Measurements from ENCODE around the gene C2orf92.
"Not testable (repeated sequence)": the region's sequence is repeated elsewhere in the genome, so short reads cannot be mapped to it uniquely, and the experiment has no call there.

The C2orf92 gene

DNA sequence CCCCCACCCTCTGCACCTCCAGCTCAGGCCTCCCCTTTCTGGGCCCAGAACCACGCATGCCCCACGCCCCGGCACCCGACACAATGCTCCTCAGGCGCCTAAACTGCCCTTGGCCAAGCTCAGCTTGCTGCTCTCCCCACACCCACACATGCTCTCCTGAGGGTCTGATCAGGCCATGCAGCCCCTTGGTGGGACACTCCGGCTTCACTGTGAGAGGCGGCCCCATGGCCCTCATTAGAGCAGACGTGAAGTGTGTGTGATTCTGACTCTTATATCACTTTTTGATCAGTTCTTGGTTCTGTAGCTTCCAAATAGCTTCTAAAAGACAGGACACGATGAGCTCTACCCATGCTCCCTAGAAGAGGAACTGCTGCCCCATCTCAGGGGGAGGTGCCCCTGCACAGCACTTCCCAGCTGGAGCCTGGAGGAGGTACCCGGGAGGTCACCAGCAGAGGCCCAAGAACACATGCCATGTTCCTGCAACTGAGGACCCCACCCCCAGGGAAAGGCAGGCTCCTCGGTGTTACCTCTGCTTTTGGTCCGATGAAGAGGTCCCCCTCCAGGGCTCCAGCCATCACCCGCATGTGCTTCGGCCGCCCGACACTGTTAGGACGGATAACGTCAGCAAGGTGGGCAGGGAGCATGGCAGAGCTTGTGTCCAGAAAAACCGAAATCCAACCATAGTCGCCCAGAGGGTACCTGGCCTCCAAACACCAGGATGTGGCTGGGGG, 9.3 kb upstream of the C2orf92 start:
- DNase-seq = no peak

DNA sequence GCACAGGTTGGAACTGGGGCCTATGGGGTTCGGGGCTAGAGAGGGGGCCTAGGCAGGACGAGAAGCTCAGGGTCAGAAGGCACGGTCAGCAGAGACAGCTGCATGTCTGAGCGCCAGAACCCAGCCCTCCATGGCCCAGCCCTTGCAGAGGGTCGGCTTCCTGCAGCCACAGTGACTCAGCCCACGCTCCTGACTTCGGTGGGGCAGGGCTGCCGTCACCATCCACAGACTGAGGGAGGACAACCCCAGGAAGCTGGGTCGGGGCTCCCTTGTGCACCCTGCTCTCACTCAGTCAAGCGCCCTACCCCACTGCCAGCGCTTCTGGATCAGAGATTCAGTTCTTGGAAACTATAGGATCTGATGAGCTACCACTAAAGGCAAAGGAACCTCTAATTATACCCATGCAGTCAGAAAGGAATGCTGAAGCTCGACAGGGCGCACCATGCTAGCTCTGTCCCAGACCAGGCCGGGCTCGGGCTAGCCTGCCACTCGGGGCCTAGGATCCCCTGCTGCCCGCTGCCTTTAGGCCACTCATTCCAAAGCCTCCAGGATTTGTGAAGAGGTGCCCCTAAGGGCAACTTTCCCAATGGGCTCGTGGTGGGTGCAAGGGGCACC, 8.6 kb upstream of the C2orf92 start:
- no peak for DNase-seq

DNA sequence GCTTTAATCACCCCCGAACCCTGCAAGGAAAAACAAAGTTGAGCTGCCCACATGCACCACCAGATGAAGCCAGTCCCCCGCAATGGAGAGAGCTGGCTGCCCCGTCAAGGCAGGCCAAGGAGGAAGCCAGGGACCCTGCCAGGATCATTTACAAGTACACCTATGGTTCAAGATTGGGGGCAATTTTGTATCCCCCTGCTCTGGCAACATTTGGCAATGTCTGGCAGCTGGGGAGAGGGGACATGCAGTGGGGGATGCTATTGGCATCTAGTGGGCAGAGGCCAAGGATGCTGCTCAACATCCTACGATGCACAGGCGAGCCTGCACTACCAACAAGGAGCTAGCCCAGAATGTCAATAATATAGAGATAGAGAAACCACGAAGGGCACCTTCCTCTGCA, 7.6 kb upstream of the C2orf92 start:
- DNase-seq = no peak

DNA sequence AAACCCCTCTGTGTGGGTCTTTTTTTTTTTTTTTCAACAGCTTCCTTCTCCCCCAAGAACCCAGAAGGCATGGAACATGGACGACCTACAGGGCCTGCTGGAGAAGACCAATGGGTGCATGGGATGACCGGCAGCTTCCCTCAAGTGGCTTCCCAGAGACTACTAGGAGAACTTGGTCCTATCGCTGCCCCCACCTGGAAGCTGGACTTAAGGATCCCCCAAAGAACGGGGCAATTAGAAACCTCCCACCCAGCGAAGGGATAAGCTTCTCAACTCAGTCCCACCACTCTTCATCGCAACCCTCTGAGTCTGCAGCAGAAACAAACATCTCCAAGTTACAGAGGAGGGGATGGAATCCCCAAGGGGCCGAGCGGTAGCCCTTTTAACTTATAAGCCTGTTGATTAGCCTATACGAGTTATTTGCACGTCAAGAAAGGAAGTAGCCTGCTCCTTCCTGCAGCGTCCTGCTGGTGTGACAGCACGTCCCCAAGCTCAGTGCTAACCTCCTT, 7.1 kb upstream of the C2orf92 start:
- no peak for DNase-seq

DNA sequence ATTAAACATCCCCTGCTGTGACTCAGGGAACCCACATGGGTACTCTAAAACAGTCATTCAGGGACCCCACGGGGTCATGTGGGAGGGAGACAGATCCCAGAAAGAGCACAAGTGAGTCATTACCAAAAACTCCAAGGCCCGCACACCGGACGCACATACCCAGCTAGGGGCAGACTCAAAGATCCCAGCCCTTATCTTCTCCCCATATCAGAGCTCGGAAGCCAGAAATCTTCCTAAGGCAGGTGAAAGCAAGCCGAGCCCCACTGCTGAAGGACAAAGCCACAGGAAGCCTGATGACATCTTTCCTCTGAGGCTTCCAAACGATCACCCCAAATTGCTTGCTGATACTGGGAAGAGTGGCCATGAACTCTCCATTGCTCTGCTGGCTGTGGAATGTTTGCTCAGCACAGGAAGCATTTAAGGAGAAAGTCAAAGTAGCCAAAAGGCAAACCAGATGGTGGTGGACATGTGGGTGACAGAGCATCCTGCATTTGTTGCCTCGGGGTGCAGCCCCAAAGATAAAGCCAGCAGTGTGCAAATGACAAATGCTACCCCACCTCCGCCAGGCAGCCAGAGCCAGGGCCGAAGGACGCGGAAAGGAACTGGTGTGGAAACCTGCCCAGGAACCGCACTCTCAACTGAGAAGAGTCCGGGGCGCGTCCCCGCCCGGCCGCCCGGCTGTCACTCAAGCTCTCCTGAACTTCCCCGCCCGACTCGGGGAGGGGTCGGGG, 6.5 kb upstream of the C2orf92 start:
- peak; percentile 78 for DNase-seq

DNA sequence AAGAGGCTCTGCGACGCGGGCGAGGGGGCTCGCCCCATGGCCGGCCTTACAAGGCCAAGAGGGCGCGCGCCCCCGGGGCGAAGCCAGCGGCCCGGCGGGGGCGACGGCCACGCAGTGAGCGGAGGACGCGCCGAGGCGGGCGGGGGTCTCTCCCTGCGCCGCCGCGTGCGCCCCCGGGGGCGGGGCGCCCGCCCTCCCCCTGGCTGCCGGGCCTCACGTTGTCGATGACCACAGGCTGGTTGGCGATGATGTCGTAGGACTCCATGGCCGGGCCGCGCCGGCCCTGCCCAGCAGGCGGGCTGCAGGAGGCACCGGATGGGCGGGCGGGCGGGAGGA, 5.9 kb upstream of the C2orf92 start:
- no peak for DNase-seq

DNA sequence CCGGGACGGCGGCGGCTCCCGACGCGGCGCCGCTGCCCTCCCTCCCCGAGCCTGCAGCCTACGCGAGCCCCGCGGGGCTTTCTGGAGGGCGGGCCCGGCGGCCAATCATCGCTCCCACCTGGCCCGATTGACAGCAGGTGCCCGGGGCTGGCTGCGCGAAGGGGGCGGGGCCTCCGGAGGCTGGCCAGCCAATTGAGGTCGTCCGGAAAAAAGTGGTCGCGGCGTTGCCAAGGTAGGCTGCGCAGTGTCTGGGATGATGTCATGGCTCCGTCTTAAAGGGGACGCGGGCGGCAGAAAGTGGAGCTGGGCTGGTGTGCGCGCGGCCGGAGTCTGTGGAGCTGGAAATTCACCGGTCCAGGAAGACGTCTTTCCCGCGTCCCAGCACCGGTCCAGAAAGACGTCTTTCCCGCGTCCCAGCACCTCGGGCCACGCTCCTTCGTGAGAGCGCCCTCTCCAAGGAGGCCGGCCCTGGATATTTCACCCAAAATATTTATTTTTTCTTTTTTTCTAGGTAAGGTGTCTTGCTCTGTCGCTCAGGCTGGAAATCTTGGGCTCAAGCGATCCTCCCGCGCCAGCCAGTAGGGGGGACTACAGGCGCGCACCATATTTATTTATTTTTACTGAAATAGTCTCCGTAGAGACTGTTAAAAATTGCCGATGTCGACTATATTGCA, 5.4 kb upstream of the C2orf92 start, which contains the start of gene ACTR1B:
ACTR1B (minus strand) TSS at position 83 of the 674 bp plus-strand sequence. CDS start 154 bp downstream, outside the sequence.
- peak; percentile 93 for DNase-seq

DNA sequence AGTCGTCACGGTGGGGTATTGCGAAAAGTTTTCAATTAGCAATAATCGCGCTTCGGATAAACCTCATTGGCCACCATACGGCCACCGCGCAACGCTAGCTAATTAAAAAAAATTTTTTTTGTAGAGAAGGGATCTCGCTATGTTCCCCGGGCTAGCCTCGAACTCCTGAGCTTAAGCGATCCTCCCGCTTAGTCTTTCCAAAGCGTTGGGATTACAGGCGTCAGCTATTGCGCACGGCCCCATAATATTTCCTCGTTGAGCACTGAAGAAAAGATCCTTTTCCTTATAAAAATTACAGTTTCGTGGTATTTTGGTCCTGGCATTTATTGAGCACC, 4.9 kb upstream of the C2orf92 start:
- no peak for DNase-seq

DNA sequence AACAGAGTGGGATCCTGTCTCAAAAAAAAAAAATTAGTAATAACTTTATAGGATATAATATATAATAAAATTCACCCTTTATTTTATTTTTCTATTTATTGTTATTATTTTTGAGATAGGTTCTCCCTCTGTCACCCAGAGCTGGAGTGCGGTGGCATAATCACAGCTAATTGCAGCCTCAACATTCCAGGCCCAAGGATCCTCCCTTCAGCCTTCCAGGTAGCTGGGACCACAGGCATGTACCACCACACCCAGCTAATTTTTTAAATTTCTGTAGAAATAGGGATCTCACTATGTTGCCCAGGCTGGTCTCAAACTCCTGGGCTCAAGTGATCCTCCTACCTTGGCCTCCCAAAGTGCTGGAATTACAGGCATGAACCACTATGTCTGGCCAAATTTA, 958 bp downstream of the C2orf92 start:
- no peak for DNase-seq

DNA sequence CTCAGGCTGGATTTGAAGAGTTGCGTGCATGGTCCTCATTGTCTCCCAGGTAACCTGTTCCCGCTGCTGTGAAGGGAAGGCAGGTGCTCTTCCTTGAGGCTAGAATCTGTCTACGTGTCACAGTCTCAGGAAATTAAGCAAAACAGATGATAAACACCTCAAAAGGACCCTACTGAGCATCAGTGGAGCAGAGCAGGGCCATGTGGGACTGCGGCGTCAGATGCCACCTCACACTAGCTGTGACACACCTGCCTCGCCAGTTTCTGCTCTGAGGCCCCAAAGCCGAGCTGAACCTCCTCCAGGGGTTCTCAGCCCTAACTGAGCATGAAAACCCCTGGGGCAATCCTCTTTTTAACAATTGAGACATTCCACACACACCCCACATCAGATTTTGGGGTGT, 2.0 kb downstream of the C2orf92 start:
- DNase-seq = no peak

DNA sequence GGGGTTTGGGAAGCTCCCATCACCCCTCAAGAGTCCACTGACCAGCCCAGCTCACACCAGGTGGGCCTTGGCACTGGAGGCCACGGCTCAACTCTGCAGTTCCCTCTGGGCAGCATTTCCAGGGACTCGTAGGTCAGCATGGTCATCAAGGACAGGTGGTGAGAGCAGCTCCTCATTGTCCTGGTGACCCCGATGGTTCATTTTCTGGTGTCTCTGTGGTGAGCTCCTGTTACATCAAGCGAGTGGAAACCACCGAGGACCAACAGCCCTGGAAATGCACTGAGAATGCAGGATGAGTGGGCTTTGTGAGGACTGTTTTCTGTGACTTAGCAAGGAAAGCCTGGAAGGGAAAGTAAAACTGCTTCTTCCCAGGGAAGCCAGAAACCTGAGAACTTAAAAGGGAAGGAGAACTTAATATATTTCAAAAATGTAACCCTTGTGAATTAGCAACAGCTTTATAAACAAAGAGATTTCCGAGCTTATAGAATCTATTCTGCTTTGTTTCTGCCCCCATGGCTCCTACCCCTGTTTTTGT, 3.2 kb downstream of the C2orf92 start:
- DNase-seq = not testable (repeated sequence)

DNA sequence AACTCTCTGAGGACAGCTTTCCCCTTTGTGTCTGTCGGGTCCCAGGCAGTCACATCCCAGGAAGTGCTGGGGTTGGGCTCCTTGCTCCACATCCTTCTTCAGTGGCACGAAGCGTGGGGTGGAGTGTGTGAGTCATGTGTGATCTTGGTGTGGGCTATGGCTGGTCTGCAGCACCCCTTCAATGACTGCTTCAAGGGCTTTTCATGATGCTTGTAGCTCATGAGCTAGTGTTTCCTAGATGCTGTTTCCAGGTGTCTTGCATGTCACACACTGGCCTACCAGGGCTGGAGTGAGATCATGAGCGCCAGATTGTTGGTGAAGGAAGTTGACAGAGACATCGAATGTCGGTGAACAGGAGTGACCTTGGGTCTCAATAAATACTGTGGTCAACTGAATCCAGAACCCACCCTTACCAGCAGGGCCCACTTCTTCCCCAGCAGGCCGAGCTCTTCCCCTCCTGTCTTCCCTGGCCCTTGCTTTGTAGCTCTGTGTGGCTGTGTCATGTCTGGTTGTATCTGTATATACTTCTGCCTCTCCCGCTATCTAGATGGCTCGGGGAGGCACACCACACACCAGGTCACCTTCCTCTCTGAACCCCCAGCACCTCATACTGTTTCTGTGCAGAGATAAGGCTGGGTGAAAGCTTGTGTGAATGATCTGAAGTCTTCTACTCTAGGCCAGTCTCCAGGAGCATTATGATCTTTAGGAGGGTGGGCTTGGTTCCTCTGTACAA, 3.8 kb downstream of the C2orf92 start:
- no peak for DNase-seq

DNA sequence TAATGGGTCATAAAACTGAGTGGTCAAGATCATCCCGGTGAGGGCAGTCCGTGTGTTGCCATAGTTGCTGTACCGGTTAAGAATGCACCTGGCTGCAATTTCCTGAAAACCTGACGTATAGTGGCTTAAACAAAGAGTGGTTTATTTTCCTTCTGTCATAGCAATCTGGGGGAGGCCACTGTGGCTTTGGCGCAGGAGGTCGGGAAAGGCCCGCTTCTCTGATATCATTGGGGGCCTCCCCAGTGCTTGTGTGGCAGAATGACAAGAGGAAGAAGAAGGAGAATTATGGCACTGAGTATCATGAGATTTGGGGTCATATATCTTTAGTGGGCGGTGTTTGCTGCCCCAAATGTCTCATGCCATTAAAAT, 4.4 kb downstream of the C2orf92 start:
- DNase-seq = no peak

DNA sequence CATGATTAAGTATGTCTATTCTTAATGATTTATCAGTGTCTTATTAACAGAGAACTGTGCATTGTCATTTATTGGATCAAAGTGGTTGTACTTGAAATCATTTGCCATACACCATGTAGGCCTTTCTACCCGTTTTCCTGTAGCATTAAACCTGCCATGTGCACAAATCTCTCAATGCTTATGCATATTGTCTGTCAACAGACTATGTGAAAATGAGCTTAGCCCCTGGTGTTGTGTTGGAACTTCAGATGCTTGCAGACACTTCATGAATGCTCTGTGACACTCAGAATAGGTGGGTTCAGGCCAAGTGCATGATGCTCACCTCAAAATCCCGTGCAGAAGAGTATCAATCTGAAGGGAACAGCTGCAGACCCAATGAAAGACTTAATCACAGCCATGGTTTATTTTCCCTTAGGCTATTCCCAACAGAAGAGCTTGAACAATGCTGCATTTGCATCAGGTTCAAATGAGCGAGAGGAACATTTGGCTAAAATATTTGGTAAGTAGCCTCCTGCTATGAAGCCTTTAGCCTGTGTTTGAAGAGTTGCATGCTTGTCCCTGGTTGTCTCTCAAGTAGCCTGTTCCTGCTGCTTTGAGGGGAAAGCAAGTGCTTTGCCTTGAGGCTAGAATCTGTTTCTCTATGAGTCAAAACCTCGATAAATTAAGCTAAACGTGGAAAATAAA, 6.1 kb downstream of the C2orf92 start:
- no peak for DNase-seq

DNA sequence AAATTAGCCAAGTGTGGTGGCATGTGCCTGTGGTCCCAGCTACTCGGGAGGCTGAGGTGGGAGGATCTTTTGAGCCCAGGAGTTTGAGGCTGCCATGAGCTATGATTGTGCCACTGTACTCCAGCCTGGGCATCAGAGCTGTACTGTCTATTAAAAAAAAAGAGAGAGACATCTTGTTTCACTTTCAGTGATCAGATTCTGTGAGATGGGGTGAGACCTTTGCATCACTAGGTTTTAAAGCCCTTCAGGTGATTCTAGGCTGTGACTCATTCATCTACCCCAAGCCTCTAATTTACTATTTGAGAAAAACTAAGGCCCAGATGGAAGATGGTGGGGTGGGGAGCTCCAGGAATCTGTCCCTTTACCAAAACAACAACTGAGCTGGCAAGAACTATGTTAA, 7.1 kb downstream of the C2orf92 start:
- no peak for DNase-seq

DNA sequence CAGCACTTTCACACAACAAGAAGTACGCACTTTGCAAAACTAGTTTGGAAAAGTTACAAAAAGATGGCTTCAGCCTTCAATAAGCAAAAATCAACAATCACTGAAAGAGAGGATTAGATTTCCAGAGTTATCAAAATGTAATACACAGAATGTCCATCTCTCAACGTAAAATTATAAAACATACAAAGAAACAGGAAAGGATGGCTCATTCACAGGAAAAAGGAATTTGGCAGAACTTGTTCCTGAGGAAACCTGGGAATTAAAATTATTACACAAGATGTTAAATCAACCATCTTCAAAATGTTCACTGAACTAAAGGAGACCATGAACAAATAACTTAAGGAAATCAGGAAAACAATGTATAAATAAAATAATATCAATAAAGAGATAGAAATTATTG, 8.0 kb downstream of the C2orf92 start:
- DNase-seq = no peak

DNA sequence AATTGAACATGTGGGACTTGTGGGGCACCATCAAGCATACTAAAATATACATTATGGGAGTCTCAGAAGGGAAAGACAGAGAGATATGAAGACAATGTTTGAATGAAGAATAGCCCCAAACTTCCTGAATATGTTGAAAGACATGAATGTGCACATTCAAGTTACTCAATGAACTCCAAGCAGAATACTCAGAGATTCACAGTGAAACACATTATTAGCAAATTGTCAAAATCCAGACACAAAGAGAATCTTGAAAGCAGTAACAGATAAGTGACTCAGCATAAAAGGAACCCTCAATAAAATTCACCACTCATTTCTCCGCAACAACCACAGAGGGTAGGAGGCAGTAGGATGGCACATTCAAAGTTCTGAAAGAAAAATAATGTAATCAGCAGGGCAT, 8.8 kb downstream of the C2orf92 start:
- DNase-seq = no peak

DNA sequence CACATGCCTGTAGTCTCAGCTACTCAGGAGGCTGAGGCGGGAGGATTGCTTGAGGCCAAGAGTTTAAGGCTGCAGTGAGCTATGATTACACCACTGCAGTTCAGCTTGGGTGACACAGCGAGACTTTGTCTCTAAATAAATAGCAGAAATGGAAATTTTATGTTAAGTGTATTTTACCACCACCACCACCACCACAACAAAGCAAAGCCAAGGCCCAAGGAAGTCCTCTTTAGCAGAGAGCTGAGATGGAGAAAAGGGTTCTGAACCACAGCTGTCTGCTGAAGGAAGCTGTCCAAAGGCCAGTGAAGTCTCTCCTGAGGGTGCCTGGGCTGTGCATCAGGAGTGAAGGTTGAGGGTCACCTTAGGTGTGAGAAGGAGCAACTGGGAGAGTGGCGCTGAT, 17.7 kb downstream of the C2orf92 start:
- not testable (repeated sequence) for DNase-seq

DNA sequence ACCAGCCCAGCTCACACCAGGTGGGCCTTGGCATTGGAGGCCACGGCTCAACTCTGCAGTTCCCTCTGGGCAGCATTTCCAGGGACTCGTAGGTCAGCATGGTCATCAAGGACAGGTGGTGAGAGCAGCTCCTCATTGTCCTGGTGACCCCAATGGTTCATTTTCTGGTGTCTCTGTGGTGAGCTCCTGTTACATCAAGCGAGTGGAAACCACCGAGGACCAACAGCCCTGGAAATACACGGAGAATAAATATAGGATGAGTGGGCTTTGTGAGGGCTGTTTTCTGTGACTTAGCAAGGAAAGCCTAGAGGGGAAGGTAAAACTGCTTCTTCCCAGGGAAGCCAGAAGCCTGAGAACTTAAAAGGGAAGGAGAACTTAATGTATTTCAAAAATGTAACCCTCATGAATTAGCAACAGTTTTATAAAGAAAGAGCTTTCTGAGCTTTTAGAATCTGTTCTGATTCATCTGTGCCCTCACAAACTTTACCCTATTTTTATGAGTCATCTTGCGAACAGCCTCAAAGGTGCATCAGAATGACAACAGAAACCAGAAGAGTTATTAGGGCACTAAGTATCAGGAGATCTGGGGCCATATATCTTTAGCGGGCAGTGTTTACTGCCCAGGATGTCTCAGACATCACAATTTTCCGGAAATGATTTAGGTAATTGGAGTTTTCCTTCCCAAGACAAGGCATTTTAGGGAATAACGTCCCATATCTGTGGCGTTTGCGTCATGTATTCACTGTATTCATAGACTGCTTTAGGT, 18.7 kb downstream of the C2orf92 start:
- no peak for DNase-seq

DNA sequence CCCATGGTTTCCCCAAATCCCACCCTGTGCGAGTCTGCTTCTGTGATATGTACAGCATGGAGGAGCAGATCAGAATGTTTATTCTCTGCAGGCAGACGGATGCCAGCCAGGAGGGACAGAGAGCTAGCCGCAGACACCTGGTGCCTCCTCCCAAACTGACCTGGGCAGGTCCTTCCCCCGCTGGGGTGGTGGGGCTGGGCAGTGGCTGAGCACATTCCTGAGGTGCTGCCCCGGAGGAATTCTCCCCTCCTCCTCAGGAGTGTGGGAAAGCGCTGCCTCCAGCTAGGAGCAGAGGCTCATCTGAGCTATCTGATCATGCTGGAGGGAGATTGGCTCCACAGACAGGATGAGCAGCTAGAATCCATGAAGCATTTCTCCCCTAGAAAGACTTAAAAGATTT, 21.7 kb downstream of the C2orf92 start:
- DNase-seq = no peak

DNA sequence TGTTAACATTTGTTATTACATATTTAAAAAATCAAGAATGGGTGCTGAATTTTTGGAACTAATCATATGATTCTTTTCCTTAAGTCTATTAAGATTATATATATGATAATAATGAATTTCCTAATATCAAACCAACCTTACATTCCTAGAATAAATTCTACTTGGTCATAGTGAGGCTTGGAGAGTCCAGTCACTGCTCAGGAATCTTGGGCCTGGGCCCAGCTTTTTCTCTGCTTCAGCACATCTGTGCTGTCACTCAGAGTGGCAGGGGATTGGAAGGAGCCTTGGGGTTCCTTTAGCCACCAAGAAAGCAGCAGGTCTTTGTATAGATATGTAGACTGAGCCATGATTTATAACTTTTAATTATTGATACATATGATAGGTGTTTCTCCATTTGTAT, 24.0 kb downstream of the C2orf92 start:
- DNase-seq = no peak

Data from T1000 (cell line).